OCI-LY3 (cell line): ENCODE data around the gene NSFL1C.

Experiments
- CTCF ChIP-seq: fragments of 200-600, 300-600 bp; sonication (generic); IDR thresholded peaks from 2 replicates; pipeline ENCODE4 v1.5.1; 2014; ENCODE audit warnings: antibody characterized with exemption, low read length, low read depth
- EZH2phosphoT487 ChIP-seq: fragments of 200-600 bp; shearing (Covaris generic); IDR thresholded peaks from 2 replicates; pipeline ENCODE4 v1.6.1; 2018; ENCODE audit warnings: antibody characterized with exemption, mixed run types, low read depth

GRCh38 chr20:1418350-1418749 lies 48.3 kb downstream of the NSFL1C start:
- TF ChIP-seq CTCF (no peak), EZH2phosphoT487 (no peak)
